Activated CD8-positive, alpha-beta T cell treated with anti-CD3 and anti-CD28 coated beads for 36 hours (primary cell): Measurements from ENCODE around the gene LEMD1. TPM values are rescaled to one million over a fixed set of nuclear protein-coding genes. Genes with fewer than 3 reads are reported as not detected.
A peak's percentile ranks its signal among the peaks of the same experiment; 100 is the strongest.
"Not testable (repeated sequence)": the region's sequence is repeated elsewhere in the genome, so short reads cannot be mapped to it uniquely, and the experiment has no call there.

ENCODE experiments used
- ATAC-seq: fragments of 200-7000 bp; cut with Tn5 transposase; one replicate; pipeline ENCODE4 v1.10.0; 2021; ENCODE audit warnings: mild to moderate bottlenecking, moderate library complexity
- CTCF ChIA-PET: fragments of 350-600 bp; sonication (Branson Sonifier 250); formaldehyde crosslinking; loops from one replicate; lab custom pipeline; 2021; ENCODE audit warnings: antibody characterized with exemption; lab: Charles Lee
- POLR2A ChIA-PET: fragments of 350-600 bp; sonication (Branson Sonifier 250); formaldehyde crosslinking; loops from one replicate; lab custom pipeline; 2021; ENCODE audit warnings: antibody characterized with exemption; lab: Charles Lee
- DNase-seq: peaks from one replicate; pipeline ENCODE4 v3.0.0-alpha.2; 2020
- H3K27ac Mint-ChIP-seq: one replicate; pipeline ENCODE4 v1.8.0; 2021; ENCODE audit warnings: mild to moderate bottlenecking, mixed read lengths
- H3K27me3 Mint-ChIP-seq: one replicate; pipeline ENCODE4 v1.8.0; 2021; ENCODE audit warnings: mixed read lengths
- H3K36me3 Mint-ChIP-seq: one replicate; pipeline ENCODE4 v1.8.0; 2021; ENCODE audit warnings: low read depth, mixed read lengths
- H3K4me1 Mint-ChIP-seq: one replicate; pipeline ENCODE4 v1.8.0; 2021; ENCODE audit warnings: low read depth, mixed read lengths
- H3K4me3 Mint-ChIP-seq: one replicate; pipeline ENCODE4 v1.8.0; 2021; ENCODE audit warnings: mild to moderate bottlenecking, moderate library complexity, mixed read lengths
- H3K9me3 Mint-ChIP-seq: one replicate; pipeline ENCODE4 v1.8.0; 2021; ENCODE audit warnings: mixed read lengths
- CTCF ChIP-seq: fragments of 200-600 bp; IDR thresholded peaks from one replicate; pipeline ENCODE4 v1.8.0; 2022; ENCODE audit warnings: antibody characterized with exemption, mild to moderate bottlenecking
- intact Hi-C: fragments of 100-400 bp; cut with micrococcal nuclease; formaldehyde crosslinking; loops from one replicate; pipeline ENCODE4 v1.10.0; 2022
- total RNA-seq, 2 experiments: library from RNA; stranded (reverse); gene quantifications; one replicate each; pipeline ENCODE4 v1.2.3, GENCODE V29; 2021

LEMD1 gene
- total RNA-seq, 2 experiments from 2014 or later: 0.58 to 0.81 TPM

- intact Hi-C loops: no loop called here
These were observed 12.9 kb upstream of the LEMD1 start for GRCh38 chr1:205434738-205435137.

GRCh38 chr1:205432692-205433091 lies 10.8 kb upstream of the LEMD1 start:
- H3K27ac Mint-ChIP-seq, H3K4me1 Mint-ChIP-seq, intact Hi-C loops, H3K4me3 Mint-ChIP-seq, H3K9me3 Mint-ChIP-seq, H3K27me3 Mint-ChIP-seq, ATAC-seq, H3K36me3 Mint-ChIP-seq, DNase-seq: not testable (repeated sequence)
- ChIA-PET POLR2A (interaction anchor here (1.1 kb wide), 1 partner anchor 82 kb away, joined by 3 read pairs; no protein-coding TSS in a partner anchor), CTCF (interaction anchor here (0.6 to 12.4 kb wide), 7 partner anchors 9 to 159 kb away, joined by 3 to 153 read pairs (median 3); no protein-coding TSS in a partner anchor)

More at GRCh38 chr1:205434738-205435137, 12.9 kb upstream of the LEMD1 start:
- ATAC-seq (no peak), DNase-seq (no peak)
- Mint-ChIP-seq H3K4me3 (no peak overlapping the region), H3K9me3 (no peaks in the 10 kb centered on the region), H3K27ac (no peak overlapping the region), H3K36me3 (no peaks in the 10 kb centered on the region), H3K4me1 (peaks cover 9% of the 10 kb centered on the region), H3K27me3 (peaks cover 1% of the 10 kb centered on the region)
- CTCF ChIA-PET: interaction anchor here (1.1 to 1.8 kb wide), 2 partner anchors 15 to 90 kb away, joined by 3 to 6 read pairs; no protein-coding TSS in a partner anchor
- TF ChIP-seq CTCF: no peak
- POLR2A ChIA-PET: no interaction called here

GRCh38 chr1:205432116-205432515 lies 10.3 kb upstream of the LEMD1 start:
- no peak for TF ChIP-seq CTCF
- Mint-ChIP-seq H3K4me1 (peaks cover 7% of the 10 kb centered on the region), H3K36me3 (no peaks in the 10 kb centered on the region), H3K27me3 (peaks cover 1% of the 10 kb centered on the region), H3K27ac (no peak overlapping the region), H3K9me3 (no peaks in the 10 kb centered on the region), H3K4me3 (no peak overlapping the region)
- DNase-seq (no peak), ATAC-seq (no peak)
- ChIA-PET CTCF (interaction anchor here (0.9 to 12.4 kb wide), 10 partner anchors 8 to 158 kb away, joined by 3 to 153 read pairs (median 6); no protein-coding TSS in a partner anchor), POLR2A (no interaction called here)
- intact Hi-C loops: no loop called here

GRCh38 chr1:205430696-205431305 lies 8.9 kb upstream of the LEMD1 start:
- Mint-ChIP-seq H3K36me3 (no peaks in the 10 kb centered on the region), H3K27ac (no peak overlapping the region), H3K4me3 (peak overlapping the region; percentile 74), H3K27me3 (no peaks in the 10 kb centered on the region), H3K4me1 (peaks cover 7% of the 10 kb centered on the region), H3K9me3 (no peaks in the 10 kb centered on the region)
- ATAC-seq (peak; percentile 87), DNase-seq (peak; percentile 70)
- CTCF ChIA-PET: interaction anchor here (0.6 to 12.4 kb wide), 35 partner anchors 9 to 161 kb away, joined by 3 to 153 read pairs (median 4); partner anchors contain the start of genes BLACAT1 and LEMD1
- intact Hi-C loops: no loop called here
- peak; percentile 82 for TF ChIP-seq CTCF
- POLR2A ChIA-PET: interaction anchor here (0.9 kb wide), 1 partner anchor 10 kb away, joined by 4 read pairs; no protein-coding TSS in a partner anchor

GRCh38 chr1:205429762-205430695 lies 8.2 kb upstream of the LEMD1 start:
- ChIA-PET CTCF (interaction anchor here (0.6 to 12.4 kb wide), 29 partner anchors 8 to 161 kb away, joined by 3 to 153 read pairs (median 5); partner anchors contain the start of genes BLACAT1 and LEMD1), POLR2A (interaction anchor here (0.9 kb wide), 1 partner anchor 9 kb away, joined by 4 read pairs; no protein-coding TSS in a partner anchor)
- peak; percentile 17 for ATAC-seq
- no peak for TF ChIP-seq CTCF
- no peaks in the 10 kb centered on the region for H3K36me3 Mint-ChIP-seq
- H3K4me1 Mint-ChIP-seq: peaks cover 7% of the 10 kb centered on the region
- no peaks in the 10 kb centered on the region for H3K9me3 Mint-ChIP-seq
- H3K27me3 Mint-ChIP-seq: no peaks in the 10 kb centered on the region
- H3K27ac Mint-ChIP-seq: no peak overlapping the region
- intact Hi-C loops: no loop called here
- no peak for DNase-seq
- peak overlapping the region; percentile 74 for H3K4me3 Mint-ChIP-seq
